AG04449 (cell line): ENCODE measurements around the gene ZNF385B.

ENCODE experiments used
- CTCF ChIA-PET: fragments of 350-600 bp; formaldehyde crosslinking; extraction: SDS; loops from one replicate; lab custom pipeline; 2021; ENCODE audit warnings: antibody characterized with exemption; lab: Yijun Ruan, JAX
- POLR2A ChIA-PET: fragments of 400-600, 350-600 bp; formaldehyde crosslinking; extraction: SDS; loops from one replicate; lab custom pipeline; 2020; ENCODE audit warnings: antibody characterized with exemption, inconsistent platforms; lab: Yijun Ruan, JAX
- DNase-seq: peaks from one replicate; pipeline ENCODE4 v3.0.0-alpha.2; 2010; ENCODE audit warnings: low read depth, low spot score
- H3K4me3 ChIP-seq: 2 replicates; pipeline ENCODE4 v1.5.1; 2011; ENCODE audit warnings: low read depth, mild to moderate bottlenecking, control low read depth, low read length
- CTCF ChIP-seq: IDR thresholded peaks from one replicate; pipeline ENCODE4 v1.5.1; 2011; ENCODE audit warnings: mild to moderate bottlenecking, moderate library complexity, low read length, control low read depth, inconsistent platforms; ENCODE audit not compliant: insufficient read depth; ENCODE audit errors: missing control alignments

Gene ZNF385B

GRCh38 chr2:179715871-179716270 lies 145.5 kb downstream of the ZNF385B start:
- CTCF ChIA-PET = no interaction called here
- H3K4me3 ChIP-seq = no peak overlapping the region
- no peak for TF ChIP-seq CTCF

GRCh38 chr2:179715196-179715595 lies 146.2 kb downstream of the ZNF385B start:
- CTCF ChIA-PET = no interaction called here
- H3K4me3 ChIP-seq = no peak overlapping the region

More at GRCh38 chr2:179715871-179716270, 145.5 kb downstream of the ZNF385B start:
- POLR2A ChIA-PET = no interaction called here
- DNase-seq = no peak

GRCh38 chr2:179712825-179713224 lies 148.6 kb downstream of the ZNF385B start:
- POLR2A ChIA-PET = no interaction called here
- TF ChIP-seq CTCF = no peak
- CTCF ChIA-PET = no interaction called here
- H3K4me3 ChIP-seq = no peak overlapping the region
- DNase-seq = no peak

More at GRCh38 chr2:179715196-179715595, 146.2 kb downstream of the ZNF385B start:
- no peak for DNase-seq
- TF ChIP-seq CTCF = no peak
- POLR2A ChIA-PET = no interaction called here

- CTCF ChIA-PET = no interaction called here
- TF ChIP-seq CTCF = no peak
- peak; percentile 0 for DNase-seq
- H3K4me3 ChIP-seq = no peak overlapping the region
- POLR2A ChIA-PET = no interaction called here
Measured at GRCh38 chr2:179711375-179711774, 150.0 kb downstream of the ZNF385B start.

GRCh38 chr2:179703702-179704101 lies 157.7 kb downstream of the ZNF385B start:
- CTCF ChIA-PET = no interaction called here
- no peak for DNase-seq
- POLR2A ChIA-PET = no interaction called here
- no peak for TF ChIP-seq CTCF
- H3K4me3 ChIP-seq = no peak overlapping the region

- ChIA-PET CTCF (no interaction called here), POLR2A (no interaction called here)
- no peak overlapping the region for H3K4me3 ChIP-seq
- DNase-seq = no peak
- no peak for TF ChIP-seq CTCF
Measured at GRCh38 chr2:179702912-179703311, 158.5 kb downstream of the ZNF385B start.
